Frontal cortex (tissue), 4 donors: ENCODE results near the gene ROCK2. TPM values are rescaled to one million over a fixed set of nuclear protein-coding genes. Genes with fewer than 3 reads are reported as not detected.
"Not testable (repeated sequence)": the region's sequence is repeated elsewhere in the genome, so short reads cannot be mapped to it uniquely, and the experiment has no call there.

Experiments used
- DNase-seq, 2 donors: peaks; one replicate each; pipeline ENCODE4 v3.0.0; 2012; ENCODE audit warnings: low spot score in 2 of 2
- FAIRE-seq: peaks from 2 replicates; lab custom pipeline; 2012; peaks lifted over from hg19 to GRCh38; lab: Jason Lieb, UNC
- total RNA-seq: library from RNA; depleted of rRNA; stranded (reverse); fragments of >200 nt; gene quantifications from one replicate; pipeline ENCODE4 v1.2.3, GENCODE V29; 2014
- donor health status: control.
- donor health status: control.
- donor health status: control.

Gene ROCK2
- total RNA-seq, 1 donor from 2014 or later = 50.5 TPM

GRCh38 chr2:11212645-11213044 lies 131.8 kb downstream of the ROCK2 start:
- DNase-seq (no peak), FAIRE-seq (no peak)

DNA sequence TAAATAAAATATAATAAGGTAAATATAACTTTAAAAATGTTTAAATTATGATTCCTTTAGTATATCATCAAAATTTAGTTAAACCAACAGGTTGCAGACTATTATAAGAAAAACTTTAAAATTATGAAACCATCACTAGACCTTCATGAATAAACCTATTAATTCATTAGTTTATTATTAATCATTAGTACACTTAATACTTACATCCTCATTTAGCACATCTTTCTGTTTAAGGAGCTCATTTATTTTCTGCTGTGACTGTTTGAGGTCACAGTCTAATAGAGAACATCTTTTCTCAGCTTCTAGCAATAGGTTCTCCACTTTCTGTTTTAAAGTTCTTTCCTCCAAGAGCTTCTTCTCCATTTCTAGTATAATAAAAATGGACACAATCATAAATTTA lies 136.4 kb downstream of the ROCK2 start:
- DNase-seq = no peak
- FAIRE-seq = no peak

GRCh38 chr2:11203480-11203879 lies 141.0 kb downstream of the ROCK2 start:
- DNase-seq = no peak

DNA sequence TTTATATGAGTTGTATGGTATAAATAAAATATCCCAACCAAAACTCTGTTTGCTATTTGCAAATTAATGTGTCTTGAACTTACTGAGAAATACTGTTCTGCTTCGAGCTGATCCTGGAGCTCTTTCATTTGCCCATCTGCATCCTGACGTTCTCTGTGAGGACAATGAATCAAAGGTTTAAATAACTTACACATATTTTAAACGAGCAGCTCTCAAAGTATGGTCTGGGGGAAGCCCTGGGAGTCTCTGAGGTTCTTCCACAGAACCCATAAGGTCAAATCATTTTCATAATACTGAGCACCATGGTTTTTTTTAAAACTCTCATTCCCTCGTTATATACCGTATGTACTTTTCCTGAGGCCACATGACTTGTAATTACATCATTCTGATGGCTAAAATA lies 142.5 kb downstream of the ROCK2 start:
- DNase-seq (no peak), FAIRE-seq (no peak)

More at GRCh38 chr2:11203480-11203879, 141.0 kb downstream of the ROCK2 start:
- no peak for FAIRE-seq

DNA sequence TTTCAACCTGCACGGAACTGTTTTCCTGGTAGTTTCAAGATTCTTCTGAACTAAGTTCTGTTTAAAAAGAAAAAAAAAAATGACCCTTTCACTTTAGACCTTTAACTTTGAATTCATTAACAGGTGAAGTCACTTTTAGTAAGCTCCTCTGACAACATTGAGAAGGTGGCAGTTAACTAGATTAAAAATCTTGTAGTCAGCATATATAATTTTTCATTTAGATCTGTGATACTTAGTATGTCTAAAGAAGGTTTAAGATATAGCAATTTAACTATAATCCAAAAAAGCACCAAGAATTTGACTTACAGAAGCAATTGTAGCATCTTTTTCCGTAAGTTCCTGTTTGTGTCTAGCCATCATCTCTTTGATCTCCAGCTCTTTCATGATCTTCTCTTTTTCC lies 143.8 kb downstream of the ROCK2 start:
- FAIRE-seq = no peak
- DNase-seq = no peak

GRCh38 chr2:11196246-11196645 lies 148.2 kb downstream of the ROCK2 start:
- FAIRE-seq (no peak), DNase-seq (no peak)

DNA sequence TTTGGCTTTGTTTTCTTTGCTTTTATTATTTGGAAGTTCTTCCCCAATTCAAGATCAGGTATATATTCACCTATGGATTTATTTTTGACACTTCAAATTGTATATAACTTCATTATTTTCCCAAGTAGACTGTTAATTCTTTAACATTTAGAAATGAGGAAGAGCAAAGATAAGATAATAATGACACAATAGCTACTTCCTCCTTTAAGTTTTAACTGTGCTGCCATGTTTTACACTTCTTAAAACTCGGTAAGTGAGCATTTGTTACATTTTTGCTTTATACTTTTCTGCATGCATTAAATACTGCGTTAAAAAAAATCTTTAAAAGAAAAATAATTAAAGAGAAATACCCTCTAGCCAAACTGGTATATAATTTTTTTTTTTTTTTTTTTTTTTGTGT lies 156.7 kb downstream of the ROCK2 start:
- DNase-seq (no peak), FAIRE-seq (no peak)

GRCh38 chr2:11187083-11187619 lies 157.3 kb downstream of the ROCK2 start:
- no peak for DNase-seq
- no peak for FAIRE-seq

- FAIRE-seq = no peak
Observed at GRCh38 chr2:11186145-11186544, 158.3 kb downstream of the ROCK2 start.

DNA sequence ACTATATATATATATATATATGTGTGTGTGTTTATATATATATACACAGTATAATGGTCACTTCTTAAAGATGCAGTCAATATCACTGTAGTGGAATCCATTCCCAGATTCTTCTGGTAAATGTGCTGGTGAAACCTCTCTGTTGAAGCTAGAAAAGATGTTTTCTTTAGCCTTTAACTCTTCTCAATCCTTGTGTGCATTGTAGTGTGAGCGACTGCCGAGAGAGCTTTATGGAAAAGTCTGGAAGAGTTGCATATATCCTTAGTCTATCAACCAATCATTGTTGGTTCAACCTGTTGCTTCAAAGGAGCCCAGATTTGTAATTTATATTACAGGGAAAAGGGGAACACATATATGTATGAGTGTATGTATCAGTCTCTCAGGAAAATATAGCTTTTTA lies 161.5 kb downstream of the ROCK2 start:
- FAIRE-seq = no peak
- no peak for DNase-seq

More at GRCh38 chr2:11186145-11186544, 158.3 kb downstream of the ROCK2 start:
- DNase-seq = no peak

GRCh38 chr2:11180653-11181052 lies 163.8 kb downstream of the ROCK2 start:
- FAIRE-seq = no peak
- DNase-seq = no peak

- FAIRE-seq (no peak), DNase-seq (no peak)
Observed at GRCh38 chr2:11179899-11180298, 164.5 kb downstream of the ROCK2 start.

DNA sequence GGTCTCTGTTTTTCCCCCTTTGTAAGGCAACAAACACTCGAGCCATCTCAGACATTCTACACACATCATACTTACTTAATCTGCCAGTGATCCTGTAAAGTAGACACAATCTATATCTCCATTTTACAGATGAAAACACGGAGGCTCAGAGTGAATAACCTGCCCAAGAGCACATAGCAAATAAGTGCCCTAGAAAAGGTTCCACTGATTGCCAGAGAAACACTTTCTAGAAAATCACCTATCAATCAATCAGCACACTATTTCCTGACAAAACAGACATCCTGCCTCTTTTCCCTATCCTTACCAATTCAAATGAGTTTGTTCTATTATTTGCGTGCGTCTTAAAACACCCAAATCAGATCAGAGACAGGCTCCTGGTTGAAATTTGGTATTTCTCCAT lies 165.2 kb downstream of the ROCK2 start:
- DNase-seq (no peak), FAIRE-seq (no peak)

DNA sequence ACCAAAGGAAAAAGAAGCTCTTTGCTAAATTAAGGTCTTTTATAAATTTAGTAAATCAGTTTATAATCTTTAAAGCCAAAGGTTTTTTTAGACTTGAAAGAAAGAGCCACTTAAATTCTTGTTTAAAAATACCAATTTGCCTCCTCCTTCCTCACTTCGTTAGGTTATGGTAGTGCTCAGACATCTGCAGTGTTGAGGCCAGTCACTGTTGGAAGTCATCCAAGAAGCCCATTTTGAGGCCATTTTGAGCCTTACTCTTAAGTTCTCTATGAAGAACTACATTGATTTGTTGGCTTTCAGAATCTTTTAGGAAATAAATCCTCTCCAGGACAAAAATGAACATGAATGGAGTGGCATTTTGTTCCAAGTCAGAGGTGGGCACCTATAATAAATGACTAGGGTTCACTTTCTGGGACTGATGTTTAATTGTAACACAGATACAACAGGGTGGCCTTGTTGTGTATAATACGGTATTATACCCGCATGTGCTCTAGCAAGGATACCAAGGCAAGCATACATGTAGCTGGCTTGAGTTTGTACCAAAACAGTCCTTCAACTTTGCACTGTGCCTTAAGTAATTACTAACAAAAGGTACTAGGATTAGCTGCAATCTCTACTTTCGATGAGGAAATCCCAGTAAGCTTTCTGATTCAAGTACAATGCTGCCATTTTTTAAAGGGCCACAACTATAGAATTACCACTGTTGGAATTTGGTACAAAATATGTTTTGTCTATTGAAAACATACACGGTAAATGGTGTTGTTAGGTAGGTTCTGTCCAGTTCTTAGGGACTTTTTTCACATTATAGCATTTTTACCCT lies 166.4 kb downstream of the ROCK2 start:
- DNase-seq = no peak
- FAIRE-seq = no peak

GRCh38 chr2:11175293-11175795 lies 169.1 kb downstream of the ROCK2 start:
- no peak for FAIRE-seq

DNA sequence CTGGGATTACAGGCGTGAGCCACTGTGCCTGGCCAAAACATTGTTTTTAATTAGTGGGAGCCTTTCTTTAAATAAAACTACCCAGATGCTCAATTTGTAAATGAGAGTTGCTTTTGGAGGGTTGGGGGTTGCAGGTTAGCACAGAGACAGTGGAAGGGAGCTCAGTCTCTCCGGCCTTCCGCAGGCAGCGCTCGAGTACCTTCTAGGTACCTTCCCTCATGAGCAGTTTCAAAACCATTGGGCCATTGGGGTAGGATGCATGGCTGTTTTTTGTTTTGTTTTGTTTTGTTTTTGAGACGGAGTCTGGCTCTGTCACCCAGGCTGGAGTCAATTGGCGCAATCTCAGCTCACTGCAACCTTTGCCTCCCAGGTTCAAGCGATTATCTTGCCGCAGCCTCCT lies 170.2 kb downstream of the ROCK2 start:
- DNase-seq (no peak), FAIRE-seq (no peak)

More at GRCh38 chr2:11175293-11175795, 169.1 kb downstream of the ROCK2 start:
- DNase-seq = no peak

DNA sequence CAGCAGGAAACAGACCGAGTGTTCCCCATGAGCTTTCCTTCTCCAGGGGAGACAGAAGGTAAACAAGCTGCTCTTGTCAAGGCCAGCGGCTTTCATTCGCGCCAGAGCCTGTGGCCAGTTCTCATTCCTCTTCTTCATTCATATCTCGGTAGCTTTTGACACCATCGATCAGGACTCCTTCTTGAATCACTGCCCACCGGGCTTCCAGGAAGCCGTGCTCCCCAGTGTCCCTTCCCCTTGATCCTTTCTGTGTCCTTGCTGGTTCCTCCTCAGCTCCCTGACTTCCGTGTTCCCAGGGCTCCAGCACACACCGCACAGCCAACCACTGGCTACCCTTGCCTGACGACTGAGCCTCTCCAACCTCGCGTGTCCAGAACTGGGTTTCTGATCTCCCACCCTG lies 175.1 kb downstream of the ROCK2 start:
- no peak for DNase-seq
- no peak for FAIRE-seq

GRCh38 chr2:11168488-11168887 lies 175.9 kb downstream of the ROCK2 start:
- no peak for FAIRE-seq
- no peak for DNase-seq

GRCh38 chr2:11166476-11166875 lies 178.0 kb downstream of the ROCK2 start:
- no peak for FAIRE-seq
- DNase-seq = no peak

- FAIRE-seq, DNase-seq: not testable (repeated sequence)
Observed at GRCh38 chr2:11165046-11165445, 179.4 kb downstream of the ROCK2 start.
